HG02610 (cell line): ENCODE measurements around the gene ATG10.
"Not testable (repeated sequence)": the region's sequence is repeated elsewhere in the genome, so short reads cannot be mapped to it uniquely, and the experiment has no call there.

ENCODE experiments used
- ATAC-seq: cut with Tn5 transposase; IDR thresholded peaks from one replicate; pipeline ENCODE4 v1.9.1; 2021; ENCODE audit warnings: mild to moderate bottlenecking, moderate library complexity; ENCODE audit not compliant: unreplicated experiment

Gene ATG10

DNA sequence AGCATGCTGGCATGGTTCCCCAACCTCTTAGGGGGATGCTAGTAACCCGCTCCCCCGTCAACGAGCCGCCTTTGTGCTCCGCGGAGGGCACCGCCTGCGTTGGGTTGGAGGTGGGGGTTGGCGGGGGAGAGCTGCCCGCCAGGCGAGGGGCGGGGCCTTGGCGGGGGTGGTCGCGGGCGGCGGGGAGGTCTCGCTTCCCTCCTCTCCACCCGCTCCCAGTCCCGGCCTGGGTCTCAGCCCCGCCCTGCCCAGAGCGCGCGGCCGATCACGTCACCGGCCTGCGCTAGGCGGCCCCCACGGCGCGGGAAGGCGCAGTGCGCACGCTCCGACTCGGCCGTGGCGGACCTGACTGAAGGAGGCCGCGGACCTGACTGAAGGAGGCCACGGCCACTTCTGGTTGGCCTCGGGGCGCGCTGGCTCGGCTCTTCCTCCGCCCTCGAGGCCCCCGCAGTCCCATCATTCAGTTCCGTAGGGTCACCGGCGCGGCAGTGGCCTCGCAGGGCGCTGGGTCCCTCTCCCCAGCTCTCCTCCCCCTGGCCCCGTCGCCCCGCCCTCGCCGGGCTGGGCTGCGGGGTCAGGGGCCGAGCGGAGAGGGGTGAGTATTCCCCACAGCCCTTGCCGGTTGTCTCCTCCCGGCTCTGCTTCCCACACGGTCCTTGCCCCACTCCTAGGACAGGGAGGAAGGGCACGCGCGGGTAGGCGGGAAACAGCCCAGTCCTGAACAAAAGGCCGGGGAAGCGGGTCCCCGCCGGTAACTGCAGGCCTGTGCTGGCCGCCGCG, at the start of gene ATG10:
TSS of gene ATG10 (plus strand) at position 312 of the 780 bp plus-strand sequence. CDS start 15,548 bp downstream, outside the sequence.
- peak; percentile 98 for ATAC-seq

DNA sequence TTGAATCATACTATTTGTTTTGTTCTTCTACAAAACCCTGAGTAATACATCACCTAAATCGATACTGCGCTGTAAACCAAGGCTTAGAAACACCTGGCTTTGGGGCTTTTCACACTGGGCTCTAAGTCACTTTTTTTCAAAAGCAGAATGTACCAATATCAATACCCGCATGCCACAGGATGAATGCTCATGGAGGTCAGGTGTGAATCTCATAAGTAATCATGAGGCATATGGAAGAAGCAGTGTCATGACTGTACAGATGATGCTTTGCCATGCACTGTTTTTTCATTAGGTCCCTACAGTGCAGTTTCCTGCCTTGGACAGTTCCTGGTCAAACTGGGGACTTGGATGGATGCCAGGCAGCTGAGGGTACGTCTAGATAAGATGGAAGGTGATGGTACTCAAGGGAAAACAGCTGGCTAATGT, 49.0 kb upstream of the ATG10 start:
- ATAC-seq = peak; percentile 60

DNA sequence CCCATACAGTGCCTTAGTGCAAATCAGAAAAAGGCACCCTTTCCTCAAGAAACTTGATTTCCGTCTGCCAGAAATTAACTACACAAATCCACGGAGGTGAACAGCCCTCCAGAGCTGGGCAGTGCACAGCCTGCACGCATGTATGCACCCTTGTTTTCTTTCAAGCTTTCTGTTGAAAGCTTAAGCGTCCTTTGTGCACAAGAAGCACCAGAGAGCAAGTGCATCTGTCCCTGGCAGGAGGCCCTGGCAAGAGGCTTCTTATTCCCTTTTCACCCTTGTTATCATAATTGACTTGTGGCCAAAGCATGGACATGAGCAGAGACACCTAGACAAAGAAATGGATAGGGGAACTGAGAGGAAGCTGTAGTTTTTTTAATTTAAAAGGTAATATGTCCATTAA, 47.4 kb upstream of the ATG10 start:
- no peak for ATAC-seq

DNA sequence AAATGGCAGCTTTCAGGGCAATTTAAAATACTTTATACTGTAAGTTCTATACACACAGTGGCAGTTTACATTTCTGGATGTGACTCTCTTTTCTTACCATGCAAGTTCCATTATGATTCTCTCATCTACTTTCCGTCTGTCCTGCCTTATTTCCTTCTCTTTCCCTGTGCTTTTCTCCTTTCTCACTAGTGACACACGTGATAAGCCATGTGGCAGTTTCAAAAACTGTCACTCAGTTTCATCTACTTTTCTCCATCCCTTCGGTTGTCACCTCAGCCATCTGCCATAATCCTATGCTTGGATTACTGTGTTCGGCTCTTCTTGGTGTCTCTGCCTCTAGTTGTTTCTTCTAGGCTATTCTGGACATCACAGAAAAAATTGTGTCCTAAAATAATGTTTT, 46.8 kb upstream of the ATG10 start:
- no peak for ATAC-seq

DNA sequence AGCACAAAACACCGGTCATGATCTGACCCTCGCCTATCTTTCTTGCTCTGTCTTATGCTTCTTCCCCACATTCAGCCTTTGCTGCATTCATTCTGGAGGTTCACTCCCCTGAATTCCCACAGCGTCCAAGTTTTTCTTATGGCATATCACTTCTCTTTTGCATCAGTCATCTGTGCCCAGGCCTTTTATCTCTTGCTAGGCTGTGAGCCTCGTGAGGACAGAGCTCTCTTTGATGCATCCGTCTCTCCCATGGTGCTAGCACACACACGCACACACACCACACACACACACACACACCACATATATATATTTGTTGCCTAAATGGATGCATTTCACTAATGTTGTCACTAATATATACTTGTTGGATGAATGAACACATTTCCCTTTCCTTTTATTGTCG, 45.8 kb upstream of the ATG10 start:
- no peak for ATAC-seq

DNA sequence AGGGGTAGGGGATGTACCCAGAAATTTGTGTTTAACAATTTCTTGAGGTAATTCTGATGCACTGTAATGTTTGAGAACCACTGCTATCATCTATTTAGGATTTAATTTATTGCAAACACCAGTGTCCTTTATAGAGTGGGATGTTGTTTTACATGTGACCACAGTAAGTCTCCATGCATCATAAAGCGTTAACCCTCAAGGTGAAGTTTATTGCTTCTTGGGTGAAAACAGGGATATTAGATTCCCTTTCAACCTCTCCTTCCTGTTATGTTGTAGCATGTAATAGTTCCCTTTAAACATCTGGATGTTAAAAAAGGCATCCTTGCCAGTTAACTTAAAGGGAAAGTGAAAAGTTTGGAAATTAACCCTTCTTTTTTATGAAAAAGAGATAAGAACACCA, 35.8 kb upstream of the ATG10 start:
- no peak for ATAC-seq

DNA sequence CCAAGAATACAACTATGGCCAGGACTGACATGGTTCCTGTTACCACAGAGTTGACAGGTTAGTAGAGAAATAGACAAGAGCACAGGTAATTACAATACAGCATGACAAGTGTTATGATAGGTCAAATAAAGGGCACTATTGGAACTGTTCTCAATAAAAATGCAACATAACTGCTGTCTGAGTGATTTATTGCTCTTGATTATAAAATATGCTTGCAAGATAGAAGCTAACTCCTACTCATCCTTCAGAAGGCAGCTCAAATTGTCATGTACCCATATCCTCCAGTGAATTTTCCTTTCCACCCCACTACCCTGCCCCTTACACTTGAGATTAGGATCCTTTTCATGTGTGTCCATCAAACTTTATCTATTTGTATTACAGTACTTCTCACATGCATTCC, 35.1 kb upstream of the ATG10 start:
- no peak for ATAC-seq

DNA sequence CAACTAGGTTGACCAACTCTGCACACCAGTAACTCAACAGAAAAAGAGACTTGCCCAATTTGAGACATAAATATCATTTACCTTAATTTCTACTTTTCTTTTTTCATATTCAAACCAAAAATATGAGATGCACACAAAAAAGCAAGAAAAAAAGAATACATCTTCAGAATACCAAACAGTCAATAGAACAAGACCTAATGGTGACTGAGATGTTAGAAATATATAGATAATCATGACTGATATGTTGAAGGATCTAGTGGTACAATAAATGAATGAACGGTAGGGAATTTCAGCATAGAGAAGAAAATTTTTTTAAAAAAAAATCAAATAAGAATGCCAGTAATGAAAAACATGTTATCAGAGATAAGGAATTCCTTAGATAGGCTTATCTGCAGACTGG, 29.1 kb upstream of the ATG10 start:
- ATAC-seq = no peak

DNA sequence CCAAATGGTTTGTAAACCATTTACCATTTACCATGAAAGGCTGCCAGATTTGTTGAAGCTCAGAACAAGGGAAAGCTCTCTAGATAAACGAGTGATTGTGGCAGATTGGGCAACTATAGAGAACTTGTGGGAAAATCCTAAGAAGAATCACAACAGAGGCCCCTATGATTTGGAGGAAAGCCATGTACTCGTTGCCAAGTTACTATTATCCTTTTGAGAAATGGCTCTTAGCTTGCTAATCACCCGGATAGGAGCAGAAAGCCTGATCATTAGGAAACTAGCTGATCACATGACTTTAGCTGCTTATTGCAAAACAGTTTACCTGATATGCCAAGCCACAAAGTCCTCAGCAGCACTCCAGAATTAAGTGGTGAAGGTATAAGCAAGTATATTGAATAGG, 23.5 kb upstream of the ATG10 start:
- ATAC-seq = no peak

DNA sequence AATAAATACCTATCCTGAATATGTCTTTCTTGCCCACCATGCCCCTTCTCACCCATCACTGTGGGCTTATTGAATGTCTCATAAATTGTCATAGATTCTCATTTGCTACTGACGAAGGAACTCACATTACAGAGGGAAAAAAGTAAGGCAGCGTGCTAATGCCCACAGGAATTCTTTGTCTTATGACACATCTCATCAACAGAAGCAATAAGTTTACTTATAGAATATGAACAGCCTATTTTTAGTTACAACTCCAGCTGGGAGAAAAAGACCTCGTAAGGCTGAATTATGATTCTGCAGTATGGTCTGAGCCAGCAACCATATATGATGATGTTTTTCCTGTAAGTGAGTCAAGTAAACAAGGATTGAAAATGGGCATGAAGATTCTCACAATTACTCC, 22.4 kb upstream of the ATG10 start:
- no peak for ATAC-seq

DNA sequence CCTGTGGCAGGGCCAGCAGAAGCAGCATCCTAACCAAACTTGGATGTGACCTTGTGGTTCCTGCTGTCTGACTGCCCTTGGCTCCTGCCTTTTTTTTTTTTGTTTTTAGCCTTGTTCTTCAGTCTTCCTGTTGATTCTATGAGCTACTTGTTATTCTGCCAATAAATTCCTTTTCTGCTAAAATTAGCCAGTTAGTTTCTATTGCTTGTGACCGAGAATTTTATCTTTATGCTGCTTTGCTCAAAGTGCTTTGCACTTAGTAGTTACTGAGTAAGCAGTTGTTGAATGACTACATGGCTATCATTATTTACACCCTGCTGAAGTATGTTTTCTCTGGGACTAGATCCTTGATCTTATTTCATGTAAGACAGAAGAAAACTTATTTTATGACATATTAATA, 20.8 kb upstream of the ATG10 start:
- ATAC-seq = no peak

DNA sequence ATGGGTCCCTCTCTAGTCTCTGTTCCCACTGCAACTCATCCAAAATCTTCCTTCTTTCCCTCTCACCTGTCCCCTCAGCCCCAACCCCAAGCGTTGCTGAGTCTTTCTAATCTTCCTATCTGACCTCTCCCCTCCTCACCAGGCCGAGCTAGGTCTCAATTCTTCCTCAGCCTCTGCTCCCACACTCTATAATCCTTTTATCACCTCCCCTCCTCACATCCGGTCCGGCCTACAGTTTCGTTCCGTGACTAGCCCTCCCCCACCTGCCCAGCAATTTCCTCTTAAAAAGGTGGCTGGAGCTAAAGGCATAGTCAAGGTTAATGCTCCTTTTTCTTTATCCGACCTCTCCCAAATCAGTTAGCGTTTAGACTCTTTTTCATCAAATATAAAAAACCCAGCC, 17.0 kb upstream of the ATG10 start:
- not testable (repeated sequence) for ATAC-seq

DNA sequence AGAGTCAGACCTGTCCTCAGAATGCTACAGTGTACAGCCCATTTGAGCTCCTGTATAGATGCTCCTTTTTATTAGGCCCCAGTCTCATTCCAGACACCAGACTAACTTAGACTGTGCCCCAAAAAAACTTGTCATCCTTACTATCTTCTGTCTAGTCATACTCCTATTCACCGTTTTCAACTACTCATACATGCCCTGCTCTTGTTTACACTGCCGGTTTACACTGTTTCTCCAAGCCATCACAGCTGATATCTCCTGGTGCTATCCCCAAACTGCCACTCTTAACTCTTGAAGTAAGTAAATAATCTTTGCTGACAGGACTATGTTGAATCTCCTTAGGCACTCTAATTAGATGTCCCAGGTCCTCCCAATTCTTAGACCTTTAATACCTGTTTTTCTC, 13.7 kb upstream of the ATG10 start:
- ATAC-seq = not testable (repeated sequence)

DNA sequence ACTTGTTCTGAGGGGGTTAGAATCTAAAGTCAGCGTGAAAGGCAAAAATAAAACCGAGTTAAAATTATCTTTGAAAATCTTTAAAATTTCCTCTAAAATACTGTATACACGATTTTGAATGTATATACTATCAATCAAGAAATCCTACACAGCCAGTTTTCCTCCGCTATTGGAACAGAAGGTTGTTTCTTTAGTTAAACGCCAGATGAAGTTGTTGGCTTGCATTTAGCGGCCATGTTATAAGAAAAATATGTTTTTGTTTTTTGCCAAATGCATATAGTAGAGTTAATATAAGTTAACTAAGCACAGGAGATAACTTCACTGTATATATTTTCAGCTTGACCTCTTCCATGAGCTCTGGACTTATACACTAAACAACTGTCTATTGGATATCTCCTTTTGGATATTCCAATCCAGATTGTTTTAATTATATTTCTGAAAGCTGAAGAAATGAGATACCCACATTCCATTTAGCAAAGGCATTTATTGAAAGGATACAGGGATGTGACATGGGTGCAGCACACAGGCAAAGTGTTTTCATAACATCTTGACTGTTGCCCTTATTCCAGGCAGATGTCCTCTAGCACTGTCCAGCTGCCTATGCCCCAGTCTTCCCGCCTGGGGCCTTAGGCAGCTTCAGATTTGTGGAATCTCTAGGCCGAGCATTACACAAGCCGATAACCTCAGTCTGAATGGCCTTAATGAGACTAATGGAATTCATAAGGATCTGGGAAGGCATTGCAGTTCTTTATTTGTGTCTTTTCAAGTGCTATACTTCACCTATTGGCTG, 10.0 kb upstream of the ATG10 start:
- no peak for ATAC-seq

DNA sequence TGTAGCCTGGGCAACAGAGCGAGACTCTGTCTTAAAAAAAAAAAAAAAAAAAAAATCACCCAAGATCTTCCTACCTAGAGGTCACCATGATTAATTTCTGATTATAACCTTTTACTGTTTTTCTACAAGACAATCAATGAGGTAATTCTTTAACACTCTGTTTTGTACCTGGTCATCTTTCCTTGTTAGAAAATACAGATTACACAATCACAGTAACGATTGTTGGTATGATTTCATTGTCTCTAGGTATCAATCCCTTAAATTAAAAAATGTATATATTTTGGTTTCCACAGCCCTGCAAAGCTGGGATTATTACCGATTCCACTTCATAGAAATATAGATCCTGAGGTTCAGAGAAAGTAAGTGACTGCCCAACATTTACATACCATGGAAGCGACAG, 8.3 kb upstream of the ATG10 start:
- ATAC-seq = no peak

DNA sequence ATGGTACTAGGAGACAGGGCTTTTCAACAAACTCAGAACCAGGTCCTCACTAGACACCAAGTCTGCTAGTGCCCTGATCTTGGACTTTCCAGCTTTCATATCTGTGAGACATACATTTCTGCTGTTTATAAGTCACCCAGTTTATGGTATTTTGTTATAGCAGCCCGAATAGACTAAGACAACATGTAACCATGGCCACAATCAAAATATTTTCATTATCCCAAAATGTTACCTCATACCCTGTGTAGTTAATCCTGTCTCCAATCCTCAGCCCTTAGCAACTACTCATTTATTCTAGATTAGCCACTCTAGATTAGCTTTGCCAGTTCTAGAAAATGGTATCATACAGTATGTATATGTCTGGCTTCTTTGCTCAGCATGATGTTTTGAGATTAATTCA, 6.3 kb upstream of the ATG10 start:
- ATAC-seq = no peak

DNA sequence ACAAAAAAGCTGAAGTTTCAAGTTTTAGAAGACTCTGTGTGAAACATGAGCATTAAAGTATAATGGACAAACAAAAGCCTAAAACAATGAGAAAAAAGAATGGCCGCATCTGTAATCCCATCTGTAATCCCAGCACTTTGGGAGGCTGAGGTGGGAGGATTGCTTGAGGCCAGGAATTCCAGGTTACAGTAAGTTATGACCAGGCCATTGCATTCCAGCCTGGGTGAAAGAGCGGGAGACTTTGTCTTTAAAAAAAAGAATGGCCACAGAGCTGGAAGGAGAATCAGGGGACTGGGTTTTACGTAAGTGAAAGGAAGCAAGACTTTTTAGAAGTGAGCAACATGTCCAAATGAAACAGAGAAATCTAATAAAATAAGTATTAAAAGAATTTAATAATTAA, 2.6 kb upstream of the ATG10 start:
- no peak for ATAC-seq

DNA sequence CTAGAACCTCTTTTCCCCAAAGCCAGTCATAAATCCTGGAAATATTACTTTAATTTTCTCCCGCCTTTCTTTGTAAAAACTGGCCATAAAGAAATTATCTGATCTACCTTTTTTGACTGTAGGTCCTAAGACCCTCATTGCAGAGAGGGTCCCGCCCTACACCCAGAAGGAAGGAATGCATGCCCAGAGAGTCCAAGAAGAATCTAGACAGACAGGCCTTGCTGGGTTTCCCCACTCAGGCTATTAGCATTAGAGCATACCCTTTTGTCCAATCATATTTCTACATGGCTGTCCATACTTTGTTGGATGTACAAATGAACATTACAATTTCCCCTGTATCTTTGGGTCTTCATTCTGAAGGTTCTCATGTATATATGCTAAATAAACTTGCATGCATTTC, 1.9 kb upstream of the ATG10 start:
- ATAC-seq = no peak

DNA sequence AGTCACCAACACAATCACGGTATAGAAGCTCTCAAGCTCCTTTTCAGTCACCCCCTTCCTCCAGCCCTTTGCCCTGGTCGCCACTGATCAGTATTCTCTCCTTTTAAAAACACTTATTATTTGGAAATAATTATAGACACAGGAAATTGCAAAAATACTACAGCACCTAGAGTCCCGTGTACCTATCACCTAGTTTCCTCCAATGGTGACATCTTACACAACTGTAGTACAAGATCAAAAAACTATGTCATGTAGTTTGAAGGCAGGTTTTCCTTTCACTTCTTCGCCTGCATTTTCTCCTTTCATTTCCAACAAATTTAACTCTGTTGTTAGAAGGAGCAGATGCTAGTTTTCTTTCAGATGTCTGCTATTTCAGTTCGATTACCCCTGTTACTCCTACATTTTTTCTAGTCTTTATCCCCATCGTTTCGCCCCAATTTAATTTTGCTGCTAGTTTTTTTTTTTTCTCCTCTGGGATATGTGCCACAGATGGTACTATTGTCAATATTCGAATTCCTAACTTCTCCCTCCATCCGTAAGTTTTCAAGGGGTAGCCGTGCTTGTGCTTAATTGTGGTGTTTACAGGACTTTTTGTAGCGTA, 612 bp upstream of the ATG10 start:
- ATAC-seq = no peak

DNA sequence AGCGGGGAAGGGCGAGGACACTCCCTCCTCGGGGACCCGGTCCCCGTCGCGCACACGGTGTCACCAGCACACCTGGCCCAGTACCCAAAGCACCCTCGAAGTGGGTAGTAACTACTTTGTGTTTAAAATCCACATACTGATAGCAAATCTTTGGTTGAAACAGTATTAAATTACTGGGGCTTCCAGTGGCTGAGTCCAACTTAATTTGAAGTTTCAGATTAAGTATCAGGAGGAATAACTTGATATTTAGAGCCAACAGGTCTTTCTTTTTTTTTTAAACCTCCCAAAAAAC, 615 bp downstream of the ATG10 start:
- ATAC-seq = no peak

DNA sequence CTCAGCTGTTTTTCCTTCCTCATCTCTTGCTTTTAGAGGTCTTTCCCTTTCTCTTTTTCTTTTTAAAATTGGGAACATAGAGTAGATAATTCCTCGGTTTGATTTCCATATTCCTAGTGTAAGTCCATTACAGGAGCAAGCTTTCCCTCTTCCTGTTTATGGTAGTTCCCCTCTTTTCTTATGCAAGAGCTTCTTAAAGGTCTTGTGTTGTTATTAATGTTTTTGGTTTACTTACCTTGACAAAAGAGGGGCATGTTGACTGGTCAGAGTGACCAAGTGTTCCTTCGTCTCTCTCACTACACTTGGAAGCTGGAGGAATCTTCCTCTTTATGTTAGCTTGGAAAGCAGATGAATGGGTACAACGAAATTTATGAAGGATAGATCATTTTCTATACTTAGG, 8.3 kb downstream of the ATG10 start:
- no peak for ATAC-seq

DNA sequence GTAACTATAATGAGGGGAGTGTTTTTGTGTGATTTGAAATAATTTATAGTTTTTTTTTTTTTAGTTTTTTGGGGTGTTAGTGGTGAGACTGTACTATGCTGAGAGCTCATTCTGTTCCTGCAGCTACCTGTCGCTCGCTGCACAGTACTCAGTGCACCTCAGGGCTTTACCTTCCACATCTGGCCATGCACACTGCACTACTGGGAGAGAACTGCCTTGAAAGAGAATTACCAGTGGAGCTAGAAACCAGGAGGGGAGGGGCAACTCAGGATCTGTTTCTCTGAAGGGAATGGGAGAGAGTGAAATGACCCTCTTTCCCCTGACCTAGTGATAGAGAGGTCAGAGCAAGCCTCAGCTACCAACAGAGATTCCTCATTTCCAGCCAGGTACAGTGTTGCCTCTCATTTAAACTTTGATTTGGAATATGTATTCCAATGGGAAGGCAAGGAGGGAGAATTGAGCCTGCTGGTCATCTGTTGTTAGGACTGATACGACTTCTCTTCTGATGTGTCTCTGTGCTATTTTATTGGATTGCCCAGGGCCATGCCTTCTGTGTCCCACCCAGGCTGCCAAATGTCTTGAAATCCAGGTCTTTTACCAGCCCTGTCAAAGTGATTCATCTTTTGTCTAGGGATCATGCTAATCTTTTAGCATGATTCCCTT, 8.9 kb downstream of the ATG10 start:
- no peak for ATAC-seq
